ENCODE measurements around the gene CTBS. TPM values are rescaled to one million over a fixed set of nuclear protein-coding genes. Genes with fewer than 3 reads are reported as not detected.

The CTBS gene
- total RNA-seq, 1 experiment from 2014 or later = 5.4 TPM

DNA sequence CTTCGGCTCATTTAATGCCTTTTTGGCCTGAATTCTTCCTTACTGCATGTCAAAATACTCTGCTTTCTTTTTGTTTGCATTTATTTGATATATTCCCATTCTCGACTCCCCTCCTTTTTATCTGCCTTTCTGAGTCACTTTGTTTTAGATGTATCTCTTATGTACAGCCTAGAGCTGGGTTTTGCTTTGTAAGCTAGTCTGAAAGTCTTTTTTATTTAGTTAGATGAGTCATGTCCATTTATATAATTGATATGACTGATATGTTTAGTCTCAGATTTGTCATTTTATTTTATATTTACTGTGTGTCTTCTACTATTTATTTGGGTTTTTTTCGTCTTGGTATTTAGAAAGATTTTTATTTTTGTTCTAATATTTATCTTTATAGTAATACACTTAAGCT lies 34.3 kb downstream of the CTBS start:
- no peak for DNase-seq
- ChIA-PET CTCF (no interaction called here), POLR2A (no interaction called here)
- Histone ChIP-seq H3K9me3 (no peaks in the 10 kb centered on the region), H3K4me3 (ENCODE audit: low read depth, low read length) (no peak overlapping the region), H3K27me3 (replicated peaks; ENCODE audit: control insufficient read depth, insufficient read depth, low read length) (no peaks in the 10 kb centered on the region), H3K4me1 (no peaks in the 10 kb centered on the region), H3K36me3 (ENCODE audit: control insufficient read depth, insufficient read depth, low read length) (no peaks in the 10 kb centered on the region)
- intact Hi-C loops (cut with micrococcal nuclease; ENCODE audit: unreplicated experiment) = loop anchor here (5.0 kb wide), 1 partner anchor 98 kb away; no protein-coding TSS in a partner anchor
- BruUV-seq (replicated peaks) = no TSS peak
- Mint-ChIP-seq H3K27ac (ENCODE audit: unreplicated experiment) (no peak overlapping the region), H3K36me3 (ENCODE audit: insufficient read depth, unreplicated experiment) (no peaks in the 10 kb centered on the region), H3K27me3 (ENCODE audit: insufficient read depth, unreplicated experiment) (no peaks in the 10 kb centered on the region), H3K4me3 (ENCODE audit: unreplicated experiment) (no peak overlapping the region), H3K9me3 (ENCODE audit: unreplicated experiment) (no peaks in the 10 kb centered on the region), H3K4me1 (ENCODE audit: low read depth, unreplicated experiment) (no peaks in the 10 kb centered on the region)
- TF ChIP-seq, protein P1, sequence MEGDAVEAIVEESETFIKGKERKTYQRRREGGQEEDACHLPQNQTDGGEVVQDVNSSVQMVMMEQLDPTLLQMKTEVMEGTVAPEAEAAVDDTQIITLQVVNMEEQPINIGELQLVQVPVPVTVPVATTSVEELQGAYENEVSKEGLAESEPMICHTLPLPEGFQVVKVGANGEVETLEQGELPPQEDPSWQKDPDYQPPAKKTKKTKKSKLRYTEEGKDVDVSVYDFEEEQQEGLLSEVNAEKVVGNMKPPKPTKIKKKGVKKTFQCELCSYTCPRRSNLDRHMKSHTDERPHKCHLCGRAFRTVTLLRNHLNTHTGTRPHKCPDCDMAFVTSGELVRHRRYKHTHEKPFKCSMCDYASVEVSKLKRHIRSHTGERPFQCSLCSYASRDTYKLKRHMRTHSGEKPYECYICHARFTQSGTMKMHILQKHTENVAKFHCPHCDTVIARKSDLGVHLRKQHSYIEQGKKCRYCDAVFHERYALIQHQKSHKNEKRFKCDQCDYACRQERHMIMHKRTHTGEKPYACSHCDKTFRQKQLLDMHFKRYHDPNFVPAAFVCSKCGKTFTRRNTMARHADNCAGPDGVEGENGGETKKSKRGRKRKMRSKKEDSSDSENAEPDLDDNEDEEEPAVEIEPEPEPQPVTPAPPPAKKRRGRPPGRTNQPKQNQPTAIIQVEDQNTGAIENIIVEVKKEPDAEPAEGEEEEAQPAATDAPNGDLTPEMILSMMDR (IDR thresholded peaks at IDR 0.05; ENCODE audit: insufficient read depth in 1 of 2, low read depth in 1 of 2, low read length in 1 of 2, severe bottlenecking in 1 of 2, unreplicated experiment in 1 of 2) = no peak

DNA sequence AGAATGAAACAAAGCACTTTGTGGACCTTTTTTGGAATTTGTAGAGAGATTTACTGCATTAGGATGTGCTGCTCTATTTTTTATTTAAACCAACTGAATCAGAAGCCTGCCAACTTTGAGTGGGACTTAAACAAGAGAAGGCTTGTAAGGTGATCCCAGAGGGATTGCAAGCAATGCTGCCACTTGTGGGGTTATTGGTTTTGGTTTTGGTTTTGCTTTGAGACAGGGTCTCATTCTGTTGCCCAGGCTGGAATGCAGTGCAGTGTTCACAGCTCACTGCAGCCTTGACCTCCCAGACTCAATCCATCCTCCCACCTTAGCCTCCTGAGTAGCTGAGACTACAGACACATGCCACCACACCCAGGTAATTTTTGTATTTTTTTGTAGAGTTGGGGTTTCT lies 35.6 kb downstream of the CTBS start:
- no peaks in the 10 kb centered on the region for H3K36me3 ChIP-seq (ENCODE audit: control insufficient read depth, insufficient read depth, low read length)

DNA sequence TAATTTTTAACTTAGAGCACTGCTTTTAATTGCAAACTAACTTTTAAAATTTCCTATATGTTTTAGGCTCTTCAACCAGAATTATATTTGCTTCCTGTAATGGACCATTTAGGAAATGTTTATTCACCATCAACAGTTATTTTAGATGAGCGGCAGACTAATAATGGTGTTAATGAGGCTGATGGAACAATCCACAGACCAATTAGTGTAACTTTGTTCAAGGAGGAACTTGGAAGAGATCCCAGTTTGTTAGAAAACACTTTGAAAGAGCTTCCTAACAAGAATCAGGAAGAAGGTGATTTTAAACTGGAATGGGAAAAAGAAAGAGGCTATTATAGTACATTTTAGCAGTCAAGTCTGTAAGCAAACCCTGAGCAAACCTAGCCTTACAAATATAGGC lies 48.5 kb downstream of the CTBS start:
- no TSS peak for BruUV-seq (replicated peaks)
- no peaks in the 10 kb centered on the region for H3K9me3 ChIP-seq
- no peaks in the 10 kb centered on the region for H3K9me3 Mint-ChIP-seq (ENCODE audit: unreplicated experiment)
- no peak overlapping the region for H3K4me3 Mint-ChIP-seq (ENCODE audit: unreplicated experiment)
- CTCF ChIA-PET = no interaction called here
- no peaks in the 10 kb centered on the region for H3K4me1 ChIP-seq
- no peaks in the 10 kb centered on the region for H3K27me3 Mint-ChIP-seq (ENCODE audit: insufficient read depth, unreplicated experiment)
- intact Hi-C loops (cut with micrococcal nuclease; ENCODE audit: unreplicated experiment) = no loop called here
- DNase-seq = no peak
- no peaks in the 10 kb centered on the region for H3K36me3 ChIP-seq (ENCODE audit: control insufficient read depth, insufficient read depth, low read length)
- H3K4me3 ChIP-seq (ENCODE audit: low read depth, low read length) = no peak overlapping the region
- no peaks in the 10 kb centered on the region for H3K4me1 Mint-ChIP-seq (ENCODE audit: low read depth, unreplicated experiment)
- POLR2A ChIA-PET = no interaction called here
- H3K27me3 ChIP-seq (replicated peaks; ENCODE audit: control insufficient read depth, insufficient read depth, low read length) = no peaks in the 10 kb centered on the region
- no peaks in the 10 kb centered on the region for H3K36me3 Mint-ChIP-seq (ENCODE audit: insufficient read depth, unreplicated experiment)
- TF ChIP-seq, protein P1 (IDR thresholded peaks at IDR 0.05; ENCODE audit: insufficient read depth in 1 of 2, low read depth in 1 of 2, low read length in 1 of 2, severe bottlenecking in 1 of 2, unreplicated experiment in 1 of 2) = no peak
- no peak overlapping the region for H3K27ac Mint-ChIP-seq (ENCODE audit: unreplicated experiment)

More for the DNA sequence above, 35.6 kb downstream of the CTBS start:
- CTCF ChIA-PET = no interaction called here
- POLR2A ChIA-PET = no interaction called here
- H3K4me1 Mint-ChIP-seq (ENCODE audit: low read depth, unreplicated experiment) = no peaks in the 10 kb centered on the region
- TF ChIP-seq, protein P1 (IDR thresholded peaks at IDR 0.05; ENCODE audit: insufficient read depth in 1 of 2, low read depth in 1 of 2, low read length in 1 of 2, severe bottlenecking in 1 of 2, unreplicated experiment in 1 of 2) = no peak
- Histone ChIP-seq H3K4me3 (ENCODE audit: low read depth, low read length) (no peak overlapping the region), H3K27me3 (replicated peaks; ENCODE audit: control insufficient read depth, insufficient read depth, low read length) (no peaks in the 10 kb centered on the region), H3K4me1 (no peaks in the 10 kb centered on the region), H3K9me3 (no peaks in the 10 kb centered on the region)
- H3K9me3 Mint-ChIP-seq (ENCODE audit: unreplicated experiment) = no peaks in the 10 kb centered on the region
- no peaks in the 10 kb centered on the region for H3K27me3 Mint-ChIP-seq (ENCODE audit: insufficient read depth, unreplicated experiment)
- no peaks in the 10 kb centered on the region for H3K36me3 Mint-ChIP-seq (ENCODE audit: insufficient read depth, unreplicated experiment)
- H3K27ac Mint-ChIP-seq (ENCODE audit: unreplicated experiment) = no peak overlapping the region
- no TSS peak for BruUV-seq (replicated peaks)
- no peak for DNase-seq
- H3K4me3 Mint-ChIP-seq (ENCODE audit: unreplicated experiment) = no peak overlapping the region
- intact Hi-C loops (cut with micrococcal nuclease; ENCODE audit: unreplicated experiment) = no loop called here

All from Caco-2 (cell line).